K562 (cell line): Measurements from ENCODE around the gene GSDME. TPM values are rescaled to one million over a fixed set of nuclear protein-coding genes. Genes with fewer than 3 reads are reported as not detected.

Experiments
- ATAC-seq: fragments of 200-7000 bp; cut with Tn5 transposase; 3 replicates; pipeline ENCODE4 v1.9.1; 2020; ENCODE audit warnings: moderate library complexity
- BruUV-seq: library from RNA; stranded (reverse); fragments of 400-500 nt; replicated peaks from 2 replicates; lab custom pipeline; 2021; lab: Mats Ljungman, UMichigan
- CTCF ChIA-PET: fragments of 300-600 bp; formaldehyde crosslinking; extraction: SDS; loops from one replicate; lab custom pipeline; 2021; ENCODE audit warnings: low intra/inter-chr PET ratio; lab: Yijun Ruan, JAX
- POLR2A ChIA-PET: fragments of 300-600, 350-650 bp; sonication (Branson Sonifier 250); formaldehyde crosslinking; extraction: SDS; loops from one replicate; lab custom pipeline; 2021; ENCODE audit warnings: antibody characterized with exemption, inconsistent platforms; lab: Yijun Ruan, JAX
- DNase-seq, 4 experiments: peaks; one replicate each; pipeline versions ENCODE4 v3.0.0 to v3.0.0-alpha.2; 2011 to 2018; ENCODE audit warnings: low spot score in 3 of 4, mixed read lengths in 3 of 4; ENCODE audit errors: extremely low read depth in 1 of 4
- FAIRE-seq: peaks from 2 replicates; lab custom pipeline; 2011; peaks lifted over from hg19 to GRCh38; lab: Jason Lieb, UNC
- H2AFZ ChIP-seq: 2 replicates; pipeline ENCODE4 v1.6.0; 2011; ENCODE audit warnings: low read depth, low read length, control low read depth, inconsistent platforms
- H3K27ac ChIP-seq: fragments of 200-600 bp; 3 replicates; pipeline ENCODE4 v1.8.0; 2011; ENCODE audit warnings: low read depth, mild to moderate bottlenecking, control low read depth, inconsistent platforms, low read length, moderate library complexity, mixed read lengths; ENCODE audit errors: extremely low read depth
- H3K27me3 ChIP-seq, 2 experiments: fragments of 300-600 bp in 1 of 2; 2 replicates in 1 of 2; 3 replicates in 1 of 2; pipeline versions ENCODE4 v1.6.0 to v1.8.0; 2011; ENCODE audit warnings: inconsistent platforms in 2 of 2, low read length in 2 of 2, mild to moderate bottlenecking in 1 of 2, mixed read lengths in 1 of 2, moderate library complexity in 1 of 2; ENCODE audit not compliant: control insufficient read depth in 2 of 2, insufficient read depth in 2 of 2
- H3K36me3 ChIP-seq: fragments of 300-600 bp; 3 replicates; pipeline ENCODE4 v1.8.0; 2011; ENCODE audit warnings: mild to moderate bottlenecking, low read length, inconsistent platforms; ENCODE audit not compliant: control insufficient read depth, insufficient read depth
- H3K4me1 ChIP-seq, 2 experiments: fragments of 200-600 bp in 1 of 2; replicated peaks in 1 of 2; 2 replicates in 1 of 2; 3 replicates in 1 of 2; pipeline versions ENCODE4 v1.5.1 to v1.8.0; 2011; ENCODE audit warnings: inconsistent platforms in 2 of 2, low read length in 2 of 2, mild to moderate bottlenecking in 1 of 2, mixed read lengths in 1 of 2, moderate library complexity in 1 of 2; ENCODE audit not compliant: control insufficient read depth in 2 of 2, insufficient read depth in 2 of 2
- H3K4me2 ChIP-seq: 2 replicates; pipeline ENCODE4 v1.6.1; 2011; ENCODE audit warnings: low read length, control low read depth, inconsistent platforms, mixed read lengths; ENCODE audit not compliant: insufficient read depth
- H3K4me3 ChIP-seq: fragments of 200-600 bp; sonication (generic), shearing (Covaris generic); 2 replicates; pipeline ENCODE4 v1.5.1; 2016; ENCODE audit warnings: control low read depth, inconsistent platforms
- H3K79me2 ChIP-seq: fragments of 200-600 bp; 3 replicates; pipeline ENCODE4 v1.8.0; 2011; ENCODE audit warnings: low read length, inconsistent platforms; ENCODE audit not compliant: control insufficient read depth, insufficient read depth
- H3K9ac ChIP-seq, 2 experiments: 2 replicates each; pipeline versions ENCODE4 v1.6.0 to v1.6.1; 2011; ENCODE audit warnings: low read depth in 2 of 2, low read length in 2 of 2, control low read depth in 1 of 2, inconsistent platforms in 1 of 2, mild to moderate bottlenecking in 1 of 2, mixed read lengths in 1 of 2; ENCODE audit not compliant: insufficient read depth in 1 of 2
- H3K9me1 ChIP-seq: one replicate; pipeline ENCODE4 v1.6.0; 2011; ENCODE audit warnings: inconsistent platforms, mild to moderate bottlenecking, low read length, moderate library complexity; ENCODE audit not compliant: control insufficient read depth, insufficient read depth
- H3K9me3 ChIP-seq: replicated peaks from 2 replicates; pipeline ENCODE4 v1.5.1; 2011; ENCODE audit warnings: low read depth, low read length, inconsistent platforms; ENCODE audit not compliant: control insufficient read depth, insufficient read depth
- H4K20me1 ChIP-seq: replicated peaks from 2 replicates; pipeline ENCODE4 v1.6.1; 2011; ENCODE audit warnings: low read length, inconsistent platforms, mixed read lengths; ENCODE audit not compliant: control insufficient read depth, insufficient read depth
- C11orf30 ChIP-seq: fragments of 450-650 bp; IDR thresholded peaks from 2 replicates; pipeline ENCODE4 v1.6.1; 2016; ENCODE audit warnings: low read depth, mild to moderate bottlenecking
- CCNT2 ChIP-seq: IDR thresholded peaks from 2 replicates; pipeline ENCODE4 v1.6.1; 2011; ENCODE audit warnings: borderline replicate concordance, low read depth, mild to moderate bottlenecking, moderate library complexity, mixed read lengths, low read length; ENCODE audit not compliant: insufficient read length; ENCODE audit errors: extremely low read depth
- CEBPG ChIP-seq, 3 experiments: fragments of 200-800 bp in 1 of 3; sonication (Bioruptor generic) in 1 of 3; sonication (generic) in 1 of 3; formaldehyde crosslinking in 1 of 3; IDR thresholded peaks in 2 of 3; conservative IDR thresholded peaks in 1 of 3; 2 replicates each; pipeline versions ENCODE4 v1.6.1 to v1.8.0; 2016 to 2022; ENCODE audit warnings: missing compliant biosample characterization in 2 of 3, missing genetic modification characterization in 2 of 3, mild to moderate bottlenecking in 1 of 3, missing genetic modification reagents in 1 of 3
- CHD4 ChIP-seq: fragments of 200-600 bp; sonication (generic); IDR thresholded peaks from 3 replicates; pipeline ENCODE4 v1.6.1; 2012; ENCODE audit warnings: low read depth, mild to moderate bottlenecking, mixed read lengths, low read length, inconsistent platforms; ENCODE audit not compliant: insufficient read depth, insufficient replicate concordance, poor library complexity, severe bottlenecking
- CREB3L1 ChIP-seq: fragments of 450-650 bp; IDR thresholded peaks from 2 replicates; pipeline ENCODE4 v1.6.1; 2014; ENCODE audit warnings: low read depth, mild to moderate bottlenecking, moderate library complexity, borderline replicate concordance
- FIP1L1 ChIP-seq: fragments of 200-400 bp; formaldehyde crosslinking; IDR thresholded peaks from 2 replicates; pipeline ENCODE4 v1.6.1; 2018; ENCODE audit warnings: mild to moderate bottlenecking, low read depth, low read length; ENCODE audit not compliant: poor library complexity, severe bottlenecking
- FOSL1 ChIP-seq: fragments of 200-800 bp; sonication (Bioruptor generic); conservative IDR thresholded peaks from 2 replicates; pipeline ENCODE4 v1.6.1; 2016; ENCODE audit warnings: missing genetic modification characterization, missing compliant biosample characterization
- ID3 ChIP-seq, 2 experiments: fragments of 250-450 bp in 1 of 2; fragments of 450-650 bp in 1 of 2; sonication (Bioruptor Pico) in 1 of 2; IDR thresholded peaks; 2 replicates each; pipeline versions ENCODE4 v1.6.1 to v1.8.0; 2016 to 2021; ENCODE audit warnings: mild to moderate bottlenecking in 2 of 2, moderate library complexity in 2 of 2, missing compliant biosample characterization in 1 of 2, missing genetic modification characterization in 1 of 2
- RB1 ChIP-seq: fragments of 450-650 bp; IDR thresholded peaks from 2 replicates; pipeline ENCODE4 v1.6.1; 2017; ENCODE audit warnings: low read depth, mild to moderate bottlenecking
- ZBTB11 ChIP-seq, 3 experiments: fragments of 200-800 bp in 1 of 3; fragments of 250-450 bp in 1 of 3; fragments of 450-650 bp in 1 of 3; sonication (Bioruptor Pico) in 1 of 3; sonication (Bioruptor generic) in 1 of 3; formaldehyde crosslinking in 1 of 3; IDR thresholded peaks; 2 replicates each; pipeline versions ENCODE4 v1.6.1 to v1.8.0; 2016 to 2022; ENCODE audit warnings: mild to moderate bottlenecking in 2 of 3, missing genetic modification characterization in 2 of 3, missing compliant biosample characterization in 1 of 3, moderate library complexity in 1 of 3
- ZNF395 ChIP-seq: fragments of 200-800 bp; sonication (Bioruptor generic); IDR thresholded peaks from 2 replicates; pipeline ENCODE4 v1.6.1; 2017; ENCODE audit warnings: missing genetic modification characterization, missing compliant biosample characterization
- WGBS: fragments of 100-300 bp; shearing (Covaris generic); methylation state at CpG from one replicate; pipeline ENCODE4 v1.1.6; 2016; ENCODE audit warnings: low coverage, mixed read lengths; ENCODE audit not compliant: insufficient coverage; ENCODE audit errors: missing lambda C conversion rate; 5-methylcytosine and 5-hydroxymethylcytosine counted together
- in situ Hi-C: fragments of 300-500 bp; cut with MboI; formaldehyde crosslinking; loops from 4 replicates; pipeline ENCODE4 v1.15.0; 2018; ENCODE audit warnings: inconsistent platforms, mixed read lengths
- intact Hi-C: fragments of 100-400 bp; cut with micrococcal nuclease; formaldehyde crosslinking; loops from 2 replicates; pipeline ENCODE4 v1.14.2; 2022
- polyA plus RNA-seq, 8 experiments: library from polyadenylated mRNA; depleted of rRNA in 4 of 8; stranded (reverse) in 5 of 8; unstranded in 3 of 8; fragments of >200 nt; fragmentation: Nextera tagmentation in 2 of 8; fragmentation: Illumina TruSeq in 1 of 8; extraction: Ambion mirVana in 2 of 8; extraction: Trizol in 1 of 8; gene quantifications; 2 replicates each; pipeline versions ENCODE4 v1.2.1 to v1.2.3, GENCODE V29; 2011 to 2014; ENCODE audit warnings: inconsistent platforms in 1 of 8, missing spikeins in 1 of 8
- total RNA-seq, 7 experiments: library from RNA; depleted of rRNA in 6 of 7; stranded (reverse); fragments of >200 nt in 6 of 7; fragmentation: Illumina TruSeq in 2 of 7; extraction: Trizol in 2 of 7; gene quantifications; 2 replicates each; pipeline versions ENCODE4 v1.2.1 to v1.2.3, GENCODE V29; 2011 to 2021; ENCODE audit warnings: low replicate concordance in 1 of 7

Gene GSDME
- total and polyA plus RNA-seq, 9 of the 15 experiments (the other 6 are each of a cell fraction or from before 2014, with no cell fraction given) = 0.37 to 1.9 (median 0.62) TPM

- TF ChIP-seq RB1 (no peak), CHD4 (peak; percentile 78), ZBTB11 (CRISPR knock-in tag; IDR thresholded peaks at IDR 0.05) (no peak), FIP1L1 (no peak)
- TF ChIP-seq, all 486 proteins: peak for 4
These were observed 30.8 kb upstream of the GSDME start (continued) for GRCh38 chr7:24788075-24788474.

GRCh38 chr7:24786941-24787340 is 29.7 kb upstream of the GSDME start:
- Histone ChIP-seq H3K79me2 (peaks cover 16% of the 10 kb centered on the region; the same call in 2 of the 3 replicates), H3K27ac (no peak overlapping the region; the same call in 2 of the 3 replicates)
- TF ChIP-seq ID3 (CRISPR knock-in tag; IDR thresholded peaks at IDR 0.05) = no peak
- TF ChIP-seq ID3 (tag; IDR thresholded peaks at IDR 0.05) = no peak
- TF ChIP-seq FOSL1 (tag) = peak; percentile 87
- TF ChIP-seq CCNT2 = no peak
- TF ChIP-seq ZNF395 (CRISPR knock-in tag) = peak; percentile 82
- no peak for TF ChIP-seq CEBPG (CRISPR knock-in tag; IDR thresholded peaks at IDR 0.05)
- TF ChIP-seq CEBPG (tag; conservative IDR thresholded peaks at IDR 0.05 in 1 of 2, IDR thresholded peaks at IDR 0.05 in 1 of 2) = 0 out of 4 replicates have a peak, but pooled peaks of 1 of the 2 experiments have one; percentile 8
- peak; percentile 70; the same call in 1 of the 2 replicates for TF ChIP-seq CREB3L1
- peak; percentile 41; the same call in 1 of the 2 replicates for TF ChIP-seq C11orf30

More at GRCh38 chr7:24786941-24787340, 29.7 kb upstream of the GSDME start:
- no peaks in the 10 kb centered on the region for H4K20me1 ChIP-seq
- H3K9ac ChIP-seq = no peak overlapping the region
- H3K9me3 ChIP-seq = peaks cover 9% of the 10 kb centered on the region
- H3K36me3 ChIP-seq = no peaks in the 10 kb centered on the region
- in situ Hi-C loops = no loop called here
- ATAC-seq = peak; percentile 35; the same call in 1 of the 3 replicates
- no peak overlapping the region for H2AFZ ChIP-seq
- H3K4me3 ChIP-seq = no peak overlapping the region
- peak in 1 of 4 experiments; percentile 18 for DNase-seq
- ChIA-PET POLR2A (no interaction called here), CTCF (no interaction called here)
- FAIRE-seq = no peak
- no peaks in the 10 kb centered on the region for H3K4me1 ChIP-seq
- WGBS = 24% methylated on average over 5 of the region's 5 CpGs
- intact Hi-C loops = no loop called here
- no peak overlapping the region for H3K4me2 ChIP-seq
- no peaks in the 10 kb centered on the region for H3K9me1 ChIP-seq
- no TSS peak for BruUV-seq
- no peaks in the 10 kb centered on the region for H3K27me3 ChIP-seq
